LHCN-M2 (cell line): ENCODE measurements around the gene JAG2. TPM values are rescaled to one million over a fixed set of nuclear protein-coding genes. Genes with fewer than 3 reads are reported as not detected.

ENCODE experiments used
- DNase-seq: peaks from one replicate; pipeline ENCODE4 v3.0.0-alpha.2; 2012; ENCODE audit warnings: low read depth
- total RNA-seq: library from RNA; depleted of rRNA; stranded (reverse); fragments of >200 nt; gene quantifications from 2 replicates; pipeline ENCODE4 v1.2.3, GENCODE V29; 2014

The JAG2 gene
- total RNA-seq, 1 experiment from 2014 or later = 0.80 TPM

DNA sequence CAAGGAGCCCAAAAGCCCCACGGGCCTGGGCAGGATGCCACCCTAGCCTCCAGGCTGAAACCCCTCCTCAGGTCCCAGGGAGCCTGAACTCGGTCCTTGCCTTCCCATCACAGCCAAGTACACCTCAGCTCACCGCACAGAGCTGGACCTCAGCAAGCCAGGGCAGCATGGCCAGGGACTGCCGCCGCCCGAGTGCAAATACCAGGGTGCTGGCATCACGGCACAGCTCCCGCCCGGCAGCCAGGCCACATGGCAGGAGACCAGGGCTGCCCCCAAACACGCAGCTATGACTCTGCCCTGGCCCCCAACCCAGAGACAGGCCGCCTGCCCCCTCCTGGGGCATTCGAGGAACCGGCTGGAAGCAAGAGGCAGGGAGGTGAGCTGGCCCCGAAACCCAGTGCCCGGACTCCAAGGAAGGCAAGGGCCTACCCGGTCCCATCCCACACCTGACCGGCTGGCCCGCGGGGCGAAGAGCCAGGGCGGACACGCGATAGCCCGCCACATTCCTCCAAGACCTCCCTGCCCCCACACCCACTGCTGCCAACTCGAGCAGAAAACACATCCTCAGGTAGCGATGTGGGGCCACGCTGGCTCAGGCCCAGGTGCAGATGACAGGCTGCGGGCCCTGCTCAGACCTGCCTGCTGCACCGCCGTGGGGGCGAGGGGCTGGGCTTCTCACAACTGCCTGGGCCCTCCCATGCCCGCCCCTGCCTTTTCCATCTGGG is 2.7 kb downstream of the JAG2 start:
- DNase-seq = no peak

DNA sequence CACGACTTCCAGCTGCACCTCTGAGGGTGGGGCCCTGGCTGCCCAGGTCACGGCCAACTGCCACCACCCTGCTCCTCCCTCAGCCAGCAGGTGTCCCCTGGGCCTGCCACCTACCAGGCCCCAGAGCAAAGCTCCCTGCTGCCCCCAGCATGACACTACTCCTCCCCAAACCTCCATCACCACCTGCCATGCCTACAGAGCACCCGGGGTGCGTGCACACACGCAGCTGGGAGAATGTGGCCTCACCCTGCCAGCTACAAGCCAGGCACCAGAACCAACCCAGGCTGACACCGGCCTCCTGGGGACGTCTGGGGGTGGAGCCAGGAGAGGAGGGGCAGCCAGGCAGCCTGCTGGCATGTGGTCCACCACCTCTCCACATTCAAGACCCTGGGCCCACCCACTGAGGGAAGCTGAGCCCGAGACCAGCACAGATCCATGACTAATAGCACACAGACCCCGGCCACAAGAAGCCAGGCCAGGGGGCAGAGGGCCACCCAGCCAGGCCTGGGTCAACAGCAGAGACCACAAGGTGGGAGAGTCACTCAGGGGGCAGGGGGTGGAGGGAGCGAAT is 3.4 kb downstream of the JAG2 start:
- no peak for DNase-seq

DNA sequence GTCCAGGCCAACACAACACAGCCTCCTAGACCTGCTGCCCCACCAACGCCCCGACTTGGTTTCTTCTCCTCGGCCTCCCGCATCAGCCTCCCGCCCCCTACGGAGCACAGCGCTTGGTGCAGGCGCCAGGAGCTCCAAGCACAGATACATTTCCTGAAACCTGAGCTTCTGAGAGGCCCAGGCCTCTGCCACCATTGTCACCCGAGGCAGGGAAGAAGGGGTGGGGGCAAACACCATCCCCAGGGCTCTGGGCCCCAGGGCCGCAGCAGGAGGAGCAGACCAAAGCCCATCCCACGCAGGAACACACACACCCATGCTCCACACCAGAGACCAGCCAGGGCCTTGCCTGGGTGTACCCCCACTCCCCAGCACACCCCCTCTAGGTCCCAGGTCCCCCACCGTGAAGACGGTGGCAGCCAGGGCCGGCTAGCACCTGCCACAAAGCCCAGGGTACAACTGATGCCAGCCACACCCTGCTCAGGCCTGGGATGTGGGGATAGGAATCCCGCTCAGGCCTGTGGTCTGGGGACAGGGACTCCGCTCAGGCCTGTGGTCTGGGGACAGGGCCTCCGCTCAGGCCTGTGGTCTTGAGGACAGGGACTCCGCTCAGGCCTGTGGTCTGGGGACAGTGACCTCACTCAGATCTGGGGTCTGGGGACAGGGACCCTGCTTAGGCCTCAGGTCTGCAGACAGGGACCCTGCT is 5.4 kb downstream of the JAG2 start:
- no peak for DNase-seq

DNA sequence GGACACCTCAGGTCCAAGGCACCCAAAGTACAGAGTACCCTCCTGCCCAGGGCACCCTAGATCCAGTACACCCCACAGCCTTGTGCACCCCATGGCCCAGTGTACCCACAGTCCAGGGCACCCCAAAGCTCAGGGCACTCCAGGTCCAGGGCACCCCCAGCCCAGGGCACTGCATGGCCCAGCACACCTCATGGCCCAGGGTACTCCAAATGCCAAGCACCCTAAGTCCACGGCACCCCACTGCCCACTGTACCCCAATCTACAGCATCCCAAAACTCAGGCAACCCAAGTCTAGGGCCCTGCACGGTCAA is 6.0 kb downstream of the JAG2 start:
- no peak for DNase-seq

DNA sequence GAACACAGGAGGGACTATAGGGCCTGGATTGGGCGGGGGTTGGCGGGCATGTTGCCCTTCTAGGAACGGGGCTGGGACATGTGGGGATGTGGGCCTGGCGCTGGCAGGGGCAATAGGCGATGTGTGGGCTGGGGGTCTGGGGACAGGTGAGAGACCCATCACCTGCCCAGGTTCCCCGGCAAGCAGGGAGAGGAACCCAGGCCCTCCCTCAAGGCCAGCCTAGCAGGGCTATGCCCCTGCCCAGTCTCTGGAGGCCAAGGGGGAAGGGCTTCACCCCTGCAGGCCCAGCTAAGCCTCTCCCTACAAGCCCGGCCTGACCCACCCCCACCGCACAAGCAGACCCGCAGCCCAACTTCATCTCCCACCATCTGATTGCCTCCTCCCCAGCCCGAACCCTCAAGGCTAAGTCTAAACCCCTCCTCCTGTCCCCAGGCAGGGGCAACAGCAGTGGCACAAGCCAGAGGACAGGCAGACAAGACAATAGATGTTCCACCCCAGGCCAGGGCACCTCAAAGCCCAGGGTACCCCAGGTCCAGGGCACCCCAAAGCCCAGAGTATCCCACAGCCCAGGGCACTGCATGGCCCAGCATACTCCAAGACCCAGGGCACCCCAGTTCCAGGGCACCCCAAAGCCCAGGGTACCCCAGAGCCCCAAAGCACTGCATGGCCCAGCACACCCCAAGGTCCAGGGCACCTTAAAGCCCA is 6.5 kb downstream of the JAG2 start:
- no peak for DNase-seq

DNA sequence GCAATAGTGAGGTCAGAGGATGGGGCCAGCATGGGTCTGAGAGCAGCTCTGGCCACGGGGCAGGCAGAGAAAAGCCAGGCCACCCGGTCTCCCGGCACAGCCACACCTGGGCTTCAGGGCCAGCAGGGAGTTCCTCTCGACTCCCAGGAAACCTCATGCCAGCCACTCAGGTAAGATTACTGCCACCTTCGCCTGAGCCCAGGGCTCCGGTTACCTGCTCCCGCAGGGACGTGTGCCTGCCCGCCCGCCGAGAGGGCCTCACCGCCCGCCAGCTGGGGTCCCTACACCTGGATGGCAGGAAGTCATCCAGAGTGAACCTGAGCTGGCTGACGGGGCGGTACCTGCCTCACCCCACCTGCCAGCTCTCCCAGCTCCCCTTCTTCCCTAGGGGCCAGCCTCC is 7.3 kb downstream of the JAG2 start:
- DNase-seq = no peak

DNA sequence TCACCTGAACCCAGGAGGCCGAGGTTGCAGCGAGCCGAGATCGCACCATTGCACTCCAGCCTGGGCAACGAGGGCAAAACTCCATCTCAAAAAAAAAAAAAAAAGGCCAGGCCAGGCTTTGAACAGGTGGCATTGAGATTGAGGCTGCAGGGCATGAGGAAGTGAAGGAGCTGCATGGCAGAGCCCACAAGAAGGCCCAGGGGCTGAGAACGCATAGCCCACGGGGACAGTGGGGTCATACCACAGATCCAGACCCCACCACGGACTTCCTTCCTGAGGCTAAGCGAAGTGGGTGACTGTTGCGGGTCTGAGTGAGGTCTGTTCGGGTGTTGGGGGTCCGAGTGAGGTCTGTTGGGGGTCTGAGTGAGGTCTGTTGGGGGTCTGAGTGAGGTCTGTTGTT is 7.8 kb downstream of the JAG2 start:
- DNase-seq = no peak

DNA sequence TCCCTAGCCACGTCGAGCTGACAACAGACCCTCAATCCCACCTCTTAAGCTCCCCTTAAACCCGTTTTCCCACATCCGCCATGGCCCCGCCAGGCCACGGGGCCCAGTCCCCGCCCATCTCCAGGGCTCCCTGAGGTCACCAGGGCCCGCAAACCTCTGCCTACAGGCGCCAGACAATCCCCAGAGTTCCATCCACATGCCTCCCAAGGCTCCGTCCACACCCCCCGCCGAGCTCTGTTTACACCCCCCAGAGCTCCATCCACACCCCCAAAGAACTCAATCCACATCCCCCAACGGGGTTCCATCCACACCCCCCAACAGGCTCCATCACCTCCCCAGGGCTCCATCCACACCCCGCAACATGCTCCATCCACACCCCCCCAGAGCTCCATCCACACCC is 9.2 kb downstream of the JAG2 start:
- DNase-seq = no peak

DNA sequence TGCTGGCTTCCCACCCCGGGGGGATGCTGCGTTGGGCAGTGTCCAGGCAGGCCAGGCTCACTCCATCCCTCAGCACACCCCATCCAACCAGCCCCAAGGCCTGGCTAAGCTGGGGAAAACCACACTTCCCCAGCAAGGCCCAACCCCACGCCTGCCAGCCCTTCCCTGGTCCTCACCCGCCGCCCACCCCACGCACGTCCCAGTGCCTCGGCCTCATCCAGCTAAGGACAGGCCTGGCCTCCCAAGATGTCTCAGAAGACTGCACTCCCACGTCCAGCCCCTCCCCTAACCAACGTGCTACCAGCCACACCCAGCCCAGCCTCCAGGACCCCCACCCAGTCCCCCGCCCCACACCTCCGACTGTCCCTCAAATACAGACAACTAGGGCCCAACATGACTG is 9.8 kb downstream of the JAG2 start:
- no peak for DNase-seq

DNA sequence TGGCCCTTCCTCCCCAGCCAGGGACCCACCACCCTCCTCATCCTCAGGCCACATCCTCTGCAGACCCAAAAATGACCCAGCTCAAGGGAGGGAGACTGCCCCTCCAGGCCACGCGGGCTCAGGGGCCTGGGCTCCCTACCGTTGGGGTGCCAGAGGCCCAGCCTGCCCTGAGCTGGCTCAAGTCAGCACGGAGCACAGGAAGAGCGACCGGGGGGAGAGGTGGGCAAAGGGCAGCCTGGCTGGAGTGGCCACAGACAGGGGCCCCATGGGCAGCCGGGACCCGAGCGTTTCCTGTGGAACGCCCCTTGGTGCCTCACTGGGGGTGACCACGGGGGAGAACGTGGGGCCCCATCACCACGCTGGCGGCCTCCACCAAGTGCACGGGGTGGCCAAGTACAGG is 10.7 kb downstream of the JAG2 start:
- no peak for DNase-seq

DNA sequence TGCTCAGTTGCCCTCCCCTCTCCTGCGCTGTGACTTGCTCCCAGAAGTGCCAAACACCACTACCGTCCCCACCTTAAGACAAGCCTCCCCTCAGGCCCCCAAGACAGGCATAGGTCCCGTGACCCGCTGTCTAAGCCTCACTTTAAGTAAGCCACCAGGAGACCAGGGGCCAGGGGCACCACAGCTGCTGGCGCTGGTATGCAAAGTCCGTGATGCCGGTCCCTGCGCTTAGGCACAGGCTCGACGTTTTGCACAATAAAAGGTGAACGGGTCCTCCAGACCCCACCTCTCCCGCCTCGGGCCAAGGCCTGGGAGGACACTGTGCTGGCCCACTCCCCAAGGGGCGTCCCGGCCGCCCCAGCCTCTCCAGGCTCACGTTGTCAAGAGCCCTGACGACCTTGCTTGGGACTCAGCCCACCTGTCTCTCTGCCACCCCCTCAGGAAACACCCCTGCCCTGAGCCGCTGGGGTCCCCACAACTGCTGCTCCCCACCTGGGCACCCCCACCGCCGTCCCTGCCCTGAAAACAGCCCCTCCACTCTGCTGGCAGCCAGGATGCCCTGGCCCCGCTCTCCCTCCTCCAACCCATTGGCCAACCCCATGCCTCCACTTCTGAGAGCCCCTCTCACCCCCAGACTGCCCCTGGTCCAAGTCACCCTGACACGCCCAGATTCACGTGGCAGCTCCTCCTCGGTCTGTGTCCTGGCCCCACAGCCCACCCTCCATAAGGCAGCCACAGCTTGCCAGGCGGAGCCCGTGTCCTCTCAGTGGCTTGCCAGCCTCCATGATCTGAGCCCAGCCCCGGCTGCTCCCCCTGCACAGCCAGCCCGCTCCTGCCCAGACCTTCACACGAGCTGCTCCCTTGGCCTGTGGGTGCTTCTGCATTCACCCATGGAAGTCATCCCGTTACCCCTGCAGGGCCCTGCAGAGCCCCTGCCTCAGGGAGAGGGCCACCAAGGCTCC is 11.9 kb downstream of the JAG2 start:
- no peak for DNase-seq

DNA sequence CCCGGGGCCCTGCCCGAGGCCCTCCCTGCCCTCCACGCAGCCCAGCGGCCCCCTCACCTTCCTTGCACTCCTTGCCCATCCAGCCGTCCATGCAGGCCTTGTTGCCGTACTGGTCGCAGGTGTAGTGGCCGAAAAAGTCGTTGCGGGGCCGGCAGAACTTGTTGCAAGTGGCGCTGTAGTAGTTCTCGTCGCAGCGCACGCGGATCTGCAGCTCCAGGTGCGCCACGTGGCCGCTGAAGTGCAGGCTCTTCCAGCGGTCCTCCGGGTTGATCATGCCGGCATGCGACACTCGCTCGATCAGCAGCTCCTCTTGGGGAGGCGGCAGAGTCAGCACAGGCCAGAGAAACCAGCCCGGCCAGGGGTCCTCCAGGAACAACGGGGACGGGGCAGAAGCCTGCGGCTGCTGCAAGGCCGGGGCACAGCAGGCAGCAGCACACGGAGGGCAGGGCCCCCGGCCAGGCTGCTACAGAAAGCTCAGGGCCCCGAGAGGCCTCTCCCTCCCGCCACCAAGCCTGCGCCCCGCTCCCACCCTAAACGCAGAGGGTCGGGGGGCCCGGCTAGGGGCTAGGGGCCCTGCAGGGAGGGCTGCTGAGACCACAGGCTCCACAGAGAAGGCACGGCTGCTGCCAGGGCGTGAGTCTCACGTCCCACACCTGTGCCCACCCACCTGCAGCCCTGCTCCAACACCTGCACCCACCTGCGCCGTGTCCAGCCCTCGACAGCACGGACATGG is 12.7 kb downstream of the JAG2 start:
- DNase-seq = no peak

DNA sequence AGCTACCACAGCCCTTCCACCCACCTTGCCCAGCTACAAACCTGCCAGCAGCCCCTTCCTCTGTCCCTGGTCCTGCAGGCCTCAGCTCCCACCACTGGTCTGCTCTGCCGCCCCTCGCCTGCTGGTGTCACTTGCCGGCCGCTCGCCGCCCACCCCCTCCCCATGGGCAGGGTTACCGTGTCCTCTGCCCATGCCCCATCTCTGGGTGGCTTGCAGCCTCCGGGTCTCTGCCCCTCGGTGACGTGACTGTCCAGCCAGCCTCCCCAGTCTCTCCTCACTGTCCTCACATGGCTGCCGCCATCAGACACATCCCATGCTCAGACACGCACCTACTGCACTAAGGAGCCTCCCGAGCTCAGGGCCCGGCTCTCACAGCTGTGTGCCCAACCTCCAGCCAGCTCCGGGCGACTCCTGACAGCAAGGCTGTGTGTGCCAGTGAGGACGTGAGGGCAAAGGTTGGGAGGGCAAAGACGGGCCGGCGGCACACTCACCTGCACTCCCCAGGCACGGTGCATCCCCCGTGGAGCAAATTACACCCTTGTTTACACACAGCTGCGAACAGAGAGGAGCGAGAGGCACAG is 13.4 kb downstream of the JAG2 start:
- no peak for DNase-seq

DNA sequence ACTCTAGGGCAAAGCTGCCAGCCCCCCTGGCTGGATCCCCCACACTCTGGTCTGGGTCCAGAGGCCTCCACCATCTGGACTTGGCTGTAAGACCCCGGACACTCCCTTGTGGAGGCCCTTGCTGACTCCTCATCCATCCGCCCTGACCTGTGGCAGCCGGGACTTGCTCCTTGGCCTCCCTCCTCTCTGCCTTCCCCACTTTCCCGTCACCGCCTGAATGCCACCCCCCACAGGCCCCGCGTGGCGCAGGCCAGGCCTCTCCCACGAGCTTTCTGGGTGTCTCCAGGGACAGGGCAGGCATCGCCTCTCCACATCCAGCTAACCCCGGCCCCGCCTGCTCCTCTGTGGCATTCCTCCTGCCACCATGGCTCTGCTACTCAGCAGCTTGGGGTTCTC is 14.1 kb downstream of the JAG2 start:
- DNase-seq = no peak

DNA sequence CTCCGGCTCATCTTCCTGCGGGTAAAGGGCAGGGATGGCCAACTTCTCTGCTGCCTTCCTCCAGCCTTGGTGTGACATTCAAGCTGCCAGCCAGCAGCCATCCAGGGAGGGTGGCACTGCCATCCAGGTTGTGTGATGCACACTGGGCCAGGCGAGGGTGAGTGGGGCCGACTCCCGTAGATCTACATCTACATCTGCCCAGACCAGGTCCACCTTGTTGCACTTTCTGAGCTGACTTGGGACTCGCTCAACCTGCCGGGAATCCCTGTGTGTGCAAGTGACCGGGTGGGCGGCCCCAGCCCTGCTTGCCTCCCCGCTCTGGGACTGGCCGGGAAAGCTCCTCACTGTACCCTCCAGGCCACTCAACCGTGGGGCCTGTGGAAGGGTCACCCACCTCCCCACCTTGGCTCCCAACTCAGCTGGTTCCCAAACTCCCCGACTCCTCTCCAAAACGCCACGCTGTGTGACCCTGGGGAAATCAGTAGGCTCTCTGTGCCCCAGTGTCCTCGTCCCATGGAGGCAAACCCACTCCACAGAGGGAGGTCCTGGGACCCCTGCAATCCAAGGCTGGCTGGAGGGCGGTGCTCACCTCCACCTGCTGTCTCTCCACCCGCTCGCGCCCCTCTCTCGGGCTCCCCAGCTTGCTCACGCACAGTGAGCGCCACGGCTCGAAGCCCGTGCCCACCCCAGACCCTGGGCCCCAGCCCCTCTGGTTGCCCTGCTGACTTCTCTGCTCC is 14.7 kb downstream of the JAG2 start:
- DNase-seq = no peak

DNA sequence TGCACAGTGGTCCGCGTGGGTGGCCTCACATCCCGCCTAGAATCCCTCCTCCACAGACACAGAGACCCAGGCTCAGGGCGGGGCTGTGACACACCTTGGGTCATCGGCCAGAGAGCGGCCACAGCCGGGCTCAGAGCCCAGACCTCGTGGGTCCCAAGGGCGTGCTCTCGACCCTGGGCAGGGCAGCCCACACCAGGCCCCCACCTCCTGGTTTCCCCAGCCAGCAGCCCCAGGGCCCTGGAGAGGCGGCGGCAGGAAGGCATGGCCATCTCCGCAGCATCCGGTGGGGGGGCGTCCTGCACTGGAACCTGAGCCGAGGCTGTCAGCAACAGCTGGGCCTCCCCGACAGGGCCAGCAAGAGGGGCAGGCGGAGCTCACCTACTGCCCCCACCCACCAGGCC is 15.2 kb downstream of the JAG2 start:
- DNase-seq = no peak

DNA sequence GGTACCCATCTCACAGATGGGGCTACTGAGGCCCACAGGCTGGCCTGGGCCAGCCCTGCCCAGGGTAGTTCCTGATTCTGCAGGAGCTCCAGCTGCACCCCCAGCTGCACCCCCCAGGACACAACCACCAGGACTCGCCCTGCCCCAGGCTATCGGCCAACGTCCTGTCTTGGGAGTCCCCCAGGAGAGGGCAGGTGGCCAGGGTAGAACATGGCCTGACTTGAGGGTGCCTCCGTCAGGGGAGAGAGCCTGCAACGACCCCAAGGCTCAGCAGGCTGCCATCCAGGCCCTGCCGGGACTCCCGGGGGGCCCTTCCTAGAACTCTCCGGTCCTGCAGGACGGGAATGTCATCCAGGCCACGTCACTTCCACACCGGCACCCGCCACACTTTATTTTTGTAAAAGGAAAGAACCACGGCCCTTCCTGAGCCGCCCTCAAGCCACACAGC is 15.8 kb downstream of the JAG2 start:
- DNase-seq = no peak

DNA sequence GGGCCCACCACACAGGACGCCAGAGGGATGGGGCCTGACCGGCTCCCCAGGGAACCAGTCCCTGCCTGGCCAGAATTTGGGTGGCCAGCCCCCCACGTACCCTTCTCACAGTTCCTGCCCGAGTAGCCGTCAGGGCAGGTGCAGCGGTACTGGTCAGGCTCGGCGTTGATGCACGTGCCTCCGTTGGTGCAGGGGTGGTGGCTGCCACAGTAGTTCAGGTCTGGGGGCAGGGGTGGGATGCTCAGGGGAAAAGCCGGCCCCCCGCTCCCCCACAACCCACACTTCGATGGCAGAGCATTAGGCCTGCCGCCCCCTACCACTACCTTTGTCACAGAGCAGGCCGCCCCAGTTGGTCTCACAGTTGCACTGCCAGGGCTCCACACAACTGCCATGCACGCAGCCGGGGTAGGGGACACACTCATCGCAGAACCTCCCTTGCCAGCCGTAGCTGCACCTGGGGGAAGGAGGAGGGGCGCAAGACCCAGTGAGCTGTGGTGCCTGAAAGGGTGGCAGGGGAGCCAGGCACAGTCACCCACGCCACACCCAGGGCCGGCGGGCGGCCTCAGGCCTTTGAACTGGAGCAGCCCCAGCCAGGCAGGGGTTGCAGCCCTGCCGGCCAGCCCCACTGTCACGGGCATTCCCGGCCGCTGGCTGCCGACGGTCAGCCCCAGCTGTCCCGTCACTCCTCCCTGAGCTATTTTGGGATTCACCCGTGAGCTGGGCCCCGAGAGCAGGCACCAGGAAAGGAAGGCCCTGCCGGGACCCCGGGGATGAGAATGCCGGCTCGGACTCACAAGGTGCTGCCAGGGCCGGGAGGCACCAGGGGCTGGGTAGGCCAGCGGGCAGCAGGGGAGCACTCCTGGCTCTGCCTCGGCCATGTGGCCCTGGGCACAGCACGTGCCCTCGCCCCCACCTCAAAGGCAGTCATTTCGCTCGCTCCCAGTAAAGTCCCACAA is 16.5 kb downstream of the JAG2 start:
- DNase-seq = peak; percentile 60
